Parathyroid adenoma (tissue), 2 donors: ENCODE data around the gene GATC.

Experiments
- H2AFZ ChIP-seq: fragments of 300-600 bp; sonication (generic); one replicate; pipeline ENCODE4 v1.7.0; 2017; ENCODE audit warnings: antibody characterized with exemption, mild to moderate bottlenecking
- H3K27ac ChIP-seq: fragments of 300-600 bp; sonication (generic); one replicate; pipeline ENCODE4 v1.7.0; 2017
- H3K27me3 ChIP-seq: fragments of 300-600 bp; sonication (generic); one replicate; pipeline ENCODE4 v1.7.0; 2017; ENCODE audit warnings: low read length; ENCODE audit not compliant: control insufficient read depth, insufficient read depth
- H3K36me3 ChIP-seq: fragments of 300-600 bp; sonication (generic); one replicate; pipeline ENCODE4 v1.7.0; 2017; ENCODE audit warnings: low read length; ENCODE audit not compliant: control insufficient read depth, insufficient read depth
- H3K4me1 ChIP-seq: fragments of 300-600 bp; sonication (generic); one replicate; pipeline ENCODE4 v1.7.0; 2017; ENCODE audit warnings: control low read depth
- H3K4me2 ChIP-seq: fragments of 300-600 bp; sonication (generic); one replicate; pipeline ENCODE4 v1.7.0; 2017; ENCODE audit warnings: low read length
- H3K4me3 ChIP-seq: fragments of 300-600 bp; sonication (generic); one replicate; pipeline ENCODE4 v1.7.0; 2017; ENCODE audit warnings: low read depth, low read length
- H3K79me2 ChIP-seq: fragments of 300-600 bp; sonication (generic); one replicate; pipeline ENCODE4 v1.7.0; 2017; ENCODE audit warnings: control low read depth
- H3K9ac ChIP-seq: fragments of 300-600 bp; sonication (generic); one replicate; pipeline ENCODE4 v1.7.0; 2017; ENCODE audit warnings: mild to moderate bottlenecking
- H3K9me3 ChIP-seq: fragments of 300-600 bp; sonication (generic); one replicate; pipeline ENCODE4 v1.7.0; 2017; ENCODE audit warnings: low read length; ENCODE audit not compliant: control insufficient read depth
- TF ChIP-seq, protein P1 (sequence below): fragments of 300-600 bp; sonication (generic); IDR thresholded peaks from one replicate; pipeline ENCODE4 v1.7.0; 2017; ENCODE audit warnings: antibody characterized with exemption, mild to moderate bottlenecking
- donor health status: primary hyperparathyroidism.

The GATC gene

DNA sequence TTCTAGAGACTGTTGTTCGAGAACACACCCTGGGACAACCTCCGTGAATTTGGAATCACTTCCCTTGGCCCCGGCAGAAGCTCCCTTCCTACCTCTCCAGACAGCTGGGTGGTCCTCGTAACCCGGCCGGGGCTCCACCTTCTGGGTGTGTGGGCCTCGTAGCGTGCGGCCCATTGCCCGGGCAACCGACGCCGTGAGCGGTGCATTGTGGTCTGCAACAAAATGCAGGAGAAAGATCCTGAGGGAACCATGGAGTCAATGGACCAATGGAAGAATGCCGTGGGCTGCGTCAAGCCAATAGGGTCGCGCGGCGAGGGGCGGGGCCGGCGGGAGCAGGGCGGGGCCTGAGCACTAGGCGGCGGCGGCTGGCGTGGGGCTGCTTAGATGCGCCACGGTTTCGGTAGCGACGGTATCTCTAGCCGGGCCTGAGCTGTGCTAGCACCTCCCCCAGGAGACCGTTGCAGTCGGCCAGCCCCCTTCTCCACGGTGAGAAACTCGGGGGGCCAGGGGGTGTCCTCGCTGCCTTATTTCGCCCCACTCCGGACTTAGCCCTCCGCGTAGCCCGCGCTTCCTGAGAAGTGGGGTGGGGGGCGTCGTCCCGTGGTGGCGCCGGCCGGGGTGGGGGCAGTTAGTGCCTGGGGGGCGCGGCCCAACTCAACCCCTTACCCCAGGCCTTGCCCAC lies 49.6 kb downstream of the GATC start, which contains the start of gene DYNLL1:
Gene DYNLL1 (plus strand): TSS at position 383 of the 682 bp plus-strand sequence. CDS start 309 bp downstream, outside the sequence.
- Histone ChIP-seq H3K9me3 (no peaks in the 10 kb centered on the region), H2AFZ (peak within 1 kb of the TSS; percentile 81), H3K36me3 (no peaks in the 10 kb centered on the region), H3K27me3 (no peaks in the 10 kb centered on the region), H3K79me2 (no peaks in the 10 kb centered on the region), H3K9ac (no peak within 1 kb of the TSS), H3K27ac (peak within 1 kb of the TSS; percentile 79), H3K4me1 (no peaks in the 10 kb centered on the region), H3K4me2 (peak within 1 kb of the TSS; percentile 78), H3K4me3 (peak within 1 kb of the TSS; percentile 89)
- TF ChIP-seq, protein P1, sequence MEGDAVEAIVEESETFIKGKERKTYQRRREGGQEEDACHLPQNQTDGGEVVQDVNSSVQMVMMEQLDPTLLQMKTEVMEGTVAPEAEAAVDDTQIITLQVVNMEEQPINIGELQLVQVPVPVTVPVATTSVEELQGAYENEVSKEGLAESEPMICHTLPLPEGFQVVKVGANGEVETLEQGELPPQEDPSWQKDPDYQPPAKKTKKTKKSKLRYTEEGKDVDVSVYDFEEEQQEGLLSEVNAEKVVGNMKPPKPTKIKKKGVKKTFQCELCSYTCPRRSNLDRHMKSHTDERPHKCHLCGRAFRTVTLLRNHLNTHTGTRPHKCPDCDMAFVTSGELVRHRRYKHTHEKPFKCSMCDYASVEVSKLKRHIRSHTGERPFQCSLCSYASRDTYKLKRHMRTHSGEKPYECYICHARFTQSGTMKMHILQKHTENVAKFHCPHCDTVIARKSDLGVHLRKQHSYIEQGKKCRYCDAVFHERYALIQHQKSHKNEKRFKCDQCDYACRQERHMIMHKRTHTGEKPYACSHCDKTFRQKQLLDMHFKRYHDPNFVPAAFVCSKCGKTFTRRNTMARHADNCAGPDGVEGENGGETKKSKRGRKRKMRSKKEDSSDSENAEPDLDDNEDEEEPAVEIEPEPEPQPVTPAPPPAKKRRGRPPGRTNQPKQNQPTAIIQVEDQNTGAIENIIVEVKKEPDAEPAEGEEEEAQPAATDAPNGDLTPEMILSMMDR: no peak

DNA sequence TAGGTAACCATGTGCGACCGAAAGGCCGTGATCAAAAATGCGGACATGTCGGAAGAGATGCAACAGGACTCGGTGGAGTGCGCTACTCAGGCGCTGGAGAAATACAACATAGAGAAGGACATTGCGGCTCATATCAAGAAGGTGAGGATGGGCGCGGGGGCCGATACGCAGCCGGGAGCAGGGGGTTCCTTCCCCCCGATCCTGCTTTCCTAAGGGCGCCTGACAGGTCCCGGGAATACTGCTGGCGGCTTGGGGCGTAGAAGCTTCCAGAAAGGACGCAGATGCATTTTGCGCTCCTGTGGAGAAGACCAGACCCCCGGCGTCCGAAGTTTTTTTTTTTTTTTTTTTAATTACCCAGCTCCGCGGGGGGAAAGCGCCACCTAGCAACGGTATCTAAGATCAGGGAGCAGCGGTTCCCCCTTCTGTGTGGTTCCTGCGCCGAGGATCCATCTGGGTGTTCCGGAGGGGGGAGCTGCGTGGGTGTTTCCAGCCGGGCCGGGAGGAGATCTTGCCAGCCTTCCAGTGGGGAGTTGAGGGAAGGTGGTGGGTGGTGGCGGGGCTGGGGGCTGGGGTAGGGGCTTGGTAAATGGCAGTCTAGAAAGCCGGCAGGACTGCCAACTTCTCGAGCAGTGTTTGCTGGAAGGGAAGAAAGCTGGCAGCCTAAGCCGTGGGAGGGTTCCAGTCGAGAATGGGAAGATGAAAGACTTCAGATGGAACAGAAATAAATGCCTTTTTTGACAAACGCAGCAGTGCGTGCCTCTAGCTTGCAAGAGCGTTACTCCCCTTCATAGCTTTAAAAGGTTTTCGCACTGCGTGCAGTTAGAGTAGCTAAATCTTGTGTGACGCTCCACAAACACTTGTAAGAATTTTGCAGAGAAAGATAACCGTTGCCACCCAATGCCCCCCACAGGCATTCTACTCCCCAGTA lies 50.4 kb downstream of the GATC start:
- no peaks in the 10 kb centered on the region for H3K79me2 ChIP-seq
- H3K27me3 ChIP-seq: no peaks in the 10 kb centered on the region
- H3K27ac ChIP-seq: peak overlapping the region; percentile 79
- H3K4me1 ChIP-seq: no peaks in the 10 kb centered on the region
- no peaks in the 10 kb centered on the region for H3K9me3 ChIP-seq
- H3K36me3 ChIP-seq: no peaks in the 10 kb centered on the region
- peak overlapping the region; percentile 78 for H3K4me2 ChIP-seq
- no peak overlapping the region for H3K9ac ChIP-seq
- TF ChIP-seq, protein P1: no peak
- peak overlapping the region; percentile 89 for H3K4me3 ChIP-seq
- peak overlapping the region; percentile 81 for H2AFZ ChIP-seq

DNA sequence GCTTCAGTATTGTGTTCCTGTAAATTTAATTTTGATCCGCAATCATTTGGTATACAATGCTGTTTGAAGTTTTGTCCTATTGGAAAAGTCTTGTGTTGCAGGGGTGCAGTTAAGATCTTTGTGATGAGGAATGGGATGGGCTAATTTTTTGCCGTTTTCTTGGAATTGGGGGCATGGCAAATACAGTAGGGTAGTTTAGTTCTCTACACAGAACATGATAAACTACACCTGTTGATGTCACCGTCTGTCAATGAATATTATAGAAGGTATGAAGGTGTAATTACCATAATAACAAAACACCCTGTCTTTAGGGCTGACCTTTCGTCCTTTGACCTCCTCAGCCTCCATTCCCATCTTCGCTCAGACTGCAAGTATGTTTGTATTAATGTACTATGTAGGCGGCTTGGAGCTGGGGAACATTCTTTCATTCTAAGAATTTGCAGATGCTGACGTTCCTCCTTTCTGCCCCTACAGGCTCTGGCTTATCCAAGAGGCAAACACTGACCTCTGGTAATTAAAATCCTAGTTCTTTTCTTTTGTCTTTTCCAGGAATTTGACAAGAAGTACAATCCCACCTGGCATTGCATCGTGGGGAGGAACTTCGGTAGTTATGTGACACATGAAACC lies 51.4 kb downstream of the GATC start:
- H3K4me1 ChIP-seq: no peaks in the 10 kb centered on the region
- H3K9me3 ChIP-seq: no peaks in the 10 kb centered on the region
- H3K9ac ChIP-seq: no peak overlapping the region
- H2AFZ ChIP-seq: no peak overlapping the region
- no peak overlapping the region for H3K27ac ChIP-seq
- no peaks in the 10 kb centered on the region for H3K27me3 ChIP-seq
- H3K79me2 ChIP-seq: no peaks in the 10 kb centered on the region
- H3K4me2 ChIP-seq: peak overlapping the region; percentile 78
- no peaks in the 10 kb centered on the region for H3K36me3 ChIP-seq
- TF ChIP-seq, protein P1: no peak
- peak overlapping the region; percentile 89 for H3K4me3 ChIP-seq

DNA sequence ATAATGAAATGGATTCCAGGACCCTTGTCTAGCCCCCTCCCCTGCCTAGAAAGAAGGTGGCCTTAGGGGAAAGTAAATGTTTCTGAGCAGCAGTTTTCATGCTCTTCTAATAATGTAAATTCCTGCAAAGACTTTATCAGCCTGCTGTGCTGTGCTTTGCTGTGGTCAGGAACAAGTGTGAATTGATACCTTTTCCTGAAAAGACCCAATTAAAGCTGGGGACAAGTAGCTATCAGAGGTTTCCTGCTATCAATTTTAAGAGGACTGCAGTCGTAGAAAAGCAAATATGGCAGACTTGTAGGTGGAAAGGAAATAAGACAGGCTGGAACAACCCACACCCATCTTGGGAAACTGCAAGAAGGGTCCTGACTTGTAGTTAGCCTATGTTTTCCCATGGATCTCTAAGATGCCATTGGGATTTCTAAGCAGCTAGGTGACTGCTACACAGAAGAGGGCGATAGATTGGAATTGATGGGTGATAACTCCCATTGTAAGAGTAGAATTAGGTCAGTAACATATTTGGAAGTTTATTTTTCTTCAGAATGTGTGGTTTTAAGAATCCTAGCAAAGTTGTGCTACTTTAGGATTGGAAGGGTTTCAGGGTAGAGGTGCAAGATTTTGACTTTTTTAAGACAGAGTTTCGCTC lies 52.7 kb downstream of the GATC start:
- Histone ChIP-seq H3K9ac (no peak overlapping the region), H2AFZ (no peak overlapping the region), H3K27ac (peak overlapping the region; percentile 13), H3K4me2 (no peak overlapping the region), H3K36me3 (no peaks in the 10 kb centered on the region), H3K27me3 (no peaks in the 10 kb centered on the region), H3K4me3 (no peak overlapping the region), H3K4me1 (no peaks in the 10 kb centered on the region), H3K9me3 (no peaks in the 10 kb centered on the region), H3K79me2 (no peaks in the 10 kb centered on the region)
- TF ChIP-seq, protein P1: no peak
